Measurements from ENCODE around the gene DNAH9.

- TF ChIP-seq, protein P1, sequence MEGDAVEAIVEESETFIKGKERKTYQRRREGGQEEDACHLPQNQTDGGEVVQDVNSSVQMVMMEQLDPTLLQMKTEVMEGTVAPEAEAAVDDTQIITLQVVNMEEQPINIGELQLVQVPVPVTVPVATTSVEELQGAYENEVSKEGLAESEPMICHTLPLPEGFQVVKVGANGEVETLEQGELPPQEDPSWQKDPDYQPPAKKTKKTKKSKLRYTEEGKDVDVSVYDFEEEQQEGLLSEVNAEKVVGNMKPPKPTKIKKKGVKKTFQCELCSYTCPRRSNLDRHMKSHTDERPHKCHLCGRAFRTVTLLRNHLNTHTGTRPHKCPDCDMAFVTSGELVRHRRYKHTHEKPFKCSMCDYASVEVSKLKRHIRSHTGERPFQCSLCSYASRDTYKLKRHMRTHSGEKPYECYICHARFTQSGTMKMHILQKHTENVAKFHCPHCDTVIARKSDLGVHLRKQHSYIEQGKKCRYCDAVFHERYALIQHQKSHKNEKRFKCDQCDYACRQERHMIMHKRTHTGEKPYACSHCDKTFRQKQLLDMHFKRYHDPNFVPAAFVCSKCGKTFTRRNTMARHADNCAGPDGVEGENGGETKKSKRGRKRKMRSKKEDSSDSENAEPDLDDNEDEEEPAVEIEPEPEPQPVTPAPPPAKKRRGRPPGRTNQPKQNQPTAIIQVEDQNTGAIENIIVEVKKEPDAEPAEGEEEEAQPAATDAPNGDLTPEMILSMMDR (optimal IDR thresholded peaks at IDR 0.05 in 1 of 3, IDR thresholded peaks at IDR 0.05 in 1 of 3, conservative IDR thresholded peaks at IDR 0.05 in 1 of 3; ENCODE audit: extremely low read depth in 1 of 3, insufficient read depth in 2 of 3, low read length in 3 of 3): no peak
- no peak for TF ChIP-seq EZH2 (IDR thresholded peaks at IDR 0.05; ENCODE audit: low read length)
Observed at GRCh38 chr17:11550431-11550830, 47.8 kb upstream of the DNAH9 start.
